ENCODE data around the gene SAMD5. TPM values are rescaled to one million over a fixed set of nuclear protein-coding genes. Genes with fewer than 3 reads are reported as not detected.

SAMD5 gene
- total and polyA plus RNA-seq, 2 of the 8 experiments (the other 6 are each of a cell fraction or from before 2014, with no cell fraction given): 0.02 to 0.04 TPM

DNA sequence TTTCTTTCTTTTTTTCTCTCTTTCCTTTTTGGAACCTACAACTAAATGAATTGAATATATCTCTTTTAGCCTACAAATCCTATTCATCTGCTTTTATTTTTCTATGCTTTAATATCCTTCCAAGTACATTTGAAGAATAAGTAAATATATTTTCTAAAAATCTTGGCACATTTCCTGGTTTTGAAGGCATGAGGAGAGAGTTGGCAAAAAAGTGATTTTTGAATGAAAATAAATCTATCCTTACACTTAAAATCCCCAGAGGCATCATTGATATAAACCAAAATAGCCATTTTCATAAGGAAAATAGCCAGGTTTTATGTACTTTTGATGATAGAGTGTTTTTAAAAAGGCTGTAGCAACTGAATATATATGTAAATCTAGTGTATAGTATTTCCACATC lies 69.0 kb downstream of the SAMD5 start:
- Histone ChIP-seq H3K27me3 (replicated peaks in 1 of 4; ENCODE audit: control insufficient read depth in 3 of 4, extremely low read depth in 1 of 4, insufficient read depth in 3 of 4, low read length in 3 of 4) (no peaks in the 10 kb centered on the region), H3K56ac (replicated peaks; ENCODE audit: insufficient read length, low read depth, low read length) (no peak overlapping the region), H3K36me3 (ENCODE audit: control insufficient read depth in 2 of 4, insufficient read depth in 4 of 4, low read length in 3 of 4) (no peaks in the 10 kb centered on the region), H3K9me3 (ENCODE audit: insufficient read depth in 2 of 2, low read depth in 1 of 2, low read length in 1 of 2) (no peaks in the 10 kb centered on the region), H3K79me2 (ENCODE audit: control insufficient read depth in 1 of 2, insufficient read depth in 2 of 2, low read length in 2 of 2) (no peaks in the 10 kb centered on the region), H3K4ac (replicated peaks; ENCODE audit: insufficient read length, low read depth, low read length) (no peak overlapping the region), H3K23me2 (ENCODE audit: low read depth, low read length) (no peaks in the 10 kb centered on the region; the same call in 1 of the 2 replicates), H4K91ac (replicated peaks; ENCODE audit: insufficient read length, low read length) (no peak overlapping the region), H2BK12ac (ENCODE audit: low read depth, low read length) (no peak overlapping the region), H2AK5ac (ENCODE audit: low read depth, low read length) (no peak overlapping the region), H4K20me1 (replicated peaks in 1 of 2; ENCODE audit: control insufficient read depth in 1 of 2, insufficient read depth in 2 of 2, low read length in 2 of 2) (no peaks in the 10 kb centered on the region), H3K4me1 (replicated peaks in 1 of 4; ENCODE audit: control insufficient read depth in 3 of 4, insufficient read depth in 4 of 4, low read length in 3 of 4) (no peaks in the 10 kb centered on the region), H3K9ac (replicated peaks in 1 of 4; ENCODE audit: extremely low read depth in 1 of 4, low read depth in 3 of 4, low read length in 3 of 4) (no peak overlapping the region), H2BK5ac (ENCODE audit: low read depth, low read length) (no peak overlapping the region), H3K14ac (ENCODE audit: insufficient read length) (no peak overlapping the region), H3K4me3 (ENCODE audit: extremely low read depth in 1 of 4, insufficient read depth in 2 of 4, low read depth in 3 of 4, low read length in 4 of 4) (no peak overlapping the region), H2BK120ac (replicated peaks; ENCODE audit: low read depth, low read length) (no peak overlapping the region), H3K79me1 (ENCODE audit: low read depth, low read length) (no peaks in the 10 kb centered on the region), H3K23ac (ENCODE audit: insufficient read length) (no peak overlapping the region), H2BK20ac (ENCODE audit: low read length) (no peak overlapping the region), H3K4me2 (ENCODE audit: insufficient read depth in 1 of 2, low read depth in 2 of 2, low read length in 2 of 2) (no peak overlapping the region), H2BK15ac (ENCODE audit: low read length) (no peak overlapping the region), H3K27ac (ENCODE audit: low read depth, low read length) (no peak overlapping the region), H2AFZ (ENCODE audit: low read length) (no peak overlapping the region), H3K18ac (ENCODE audit: extremely low read depth, low read length) (no peak overlapping the region), H4K8ac (ENCODE audit: extremely low read depth, insufficient read depth, low read length) (no peak overlapping the region), H4K5ac (ENCODE audit: insufficient read length, low read depth, low read length) (no peak overlapping the region)
- TF ChIP-seq, protein P1, sequence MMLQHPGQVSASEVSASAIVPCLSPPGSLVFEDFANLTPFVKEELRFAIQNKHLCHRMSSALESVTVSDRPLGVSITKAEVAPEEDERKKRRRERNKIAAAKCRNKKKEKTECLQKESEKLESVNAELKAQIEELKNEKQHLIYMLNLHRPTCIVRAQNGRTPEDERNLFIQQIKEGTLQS (IDR thresholded peaks at IDR 0.05; ENCODE audit: insufficient read depth, low read depth, low read length): no peak
- TF ChIP-seq JUN (IDR thresholded peaks at IDR 0.05; ENCODE audit: low read depth, low read length) (no peak), BACH1 (IDR thresholded peaks at IDR 0.05; ENCODE audit: low read length) (no peak), HDAC2 (IDR thresholded peaks at IDR 0.05; ENCODE audit: borderline replicate concordance in 1 of 2, low read depth in 2 of 2, low read length in 2 of 2) (no peak), YY1 (IDR thresholded peaks at IDR 0.05; ENCODE audit: low read depth, low read length) (no peak)
- TF ChIP-seq, protein P2, sequence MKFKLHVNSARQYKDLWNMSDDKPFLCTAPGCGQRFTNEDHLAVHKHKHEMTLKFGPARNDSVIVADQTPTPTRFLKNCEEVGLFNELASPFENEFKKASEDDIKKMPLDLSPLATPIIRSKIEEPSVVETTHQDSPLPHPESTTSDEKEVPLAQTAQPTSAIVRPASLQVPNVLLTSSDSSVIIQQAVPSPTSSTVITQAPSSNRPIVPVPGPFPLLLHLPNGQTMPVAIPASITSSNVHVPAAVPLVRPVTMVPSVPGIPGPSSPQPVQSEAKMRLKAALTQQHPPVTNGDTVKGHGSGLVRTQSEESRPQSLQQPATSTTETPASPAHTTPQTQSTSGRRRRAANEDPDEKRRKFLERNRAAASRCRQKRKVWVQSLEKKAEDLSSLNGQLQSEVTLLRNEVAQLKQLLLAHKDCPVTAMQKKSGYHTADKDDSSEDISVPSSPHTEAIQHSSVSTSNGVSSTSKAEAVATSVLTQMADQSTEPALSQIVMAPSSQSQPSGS (IDR thresholded peaks at IDR 0.05; ENCODE audit: low read length): no peak
- TF ChIP-seq, protein P3, sequence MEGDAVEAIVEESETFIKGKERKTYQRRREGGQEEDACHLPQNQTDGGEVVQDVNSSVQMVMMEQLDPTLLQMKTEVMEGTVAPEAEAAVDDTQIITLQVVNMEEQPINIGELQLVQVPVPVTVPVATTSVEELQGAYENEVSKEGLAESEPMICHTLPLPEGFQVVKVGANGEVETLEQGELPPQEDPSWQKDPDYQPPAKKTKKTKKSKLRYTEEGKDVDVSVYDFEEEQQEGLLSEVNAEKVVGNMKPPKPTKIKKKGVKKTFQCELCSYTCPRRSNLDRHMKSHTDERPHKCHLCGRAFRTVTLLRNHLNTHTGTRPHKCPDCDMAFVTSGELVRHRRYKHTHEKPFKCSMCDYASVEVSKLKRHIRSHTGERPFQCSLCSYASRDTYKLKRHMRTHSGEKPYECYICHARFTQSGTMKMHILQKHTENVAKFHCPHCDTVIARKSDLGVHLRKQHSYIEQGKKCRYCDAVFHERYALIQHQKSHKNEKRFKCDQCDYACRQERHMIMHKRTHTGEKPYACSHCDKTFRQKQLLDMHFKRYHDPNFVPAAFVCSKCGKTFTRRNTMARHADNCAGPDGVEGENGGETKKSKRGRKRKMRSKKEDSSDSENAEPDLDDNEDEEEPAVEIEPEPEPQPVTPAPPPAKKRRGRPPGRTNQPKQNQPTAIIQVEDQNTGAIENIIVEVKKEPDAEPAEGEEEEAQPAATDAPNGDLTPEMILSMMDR (IDR thresholded peaks at IDR 0.05; ENCODE audit: control extremely low read depth in 1 of 3, insufficient read depth in 1 of 3, low read depth in 1 of 3, low read length in 3 of 3): no peak
- ChIA-PET CTCF (ENCODE audit: partially characterized antibody) (no interaction called here), POLR2A (ENCODE audit: partially characterized antibody) (no interaction called here)
- FAIRE-seq (no peak), DNase-seq (ENCODE audit: low read depth in 1 of 2, low spot score in 2 of 2) (no peak)

Measured in H1 (cell line).